Keratinocyte (primary cell): ENCODE measurements around the gene CYP2S1. TPM values are rescaled to one million over a fixed set of nuclear protein-coding genes. Genes with fewer than 3 reads are reported as not detected.

Source experiments
- DNase-seq: peaks from one replicate; pipeline ENCODE4 v3.0.0-alpha.2; 2011; ENCODE audit warnings: low read depth, missing footprints, low spot score
- FAIRE-seq: peaks from 2 replicates; lab custom pipeline; 2011; peaks lifted over from hg19 to GRCh38; lab: Jason Lieb, UNC
- H2AFZ ChIP-seq: 2 replicates; pipeline ENCODE4 v1.6.0; 2012; ENCODE audit warnings: low read length, control low read depth, inconsistent platforms; ENCODE audit not compliant: control insufficient read depth
- H3K27ac ChIP-seq: 2 replicates; pipeline ENCODE4 v1.5.1; 2011; ENCODE audit warnings: low read length; ENCODE audit not compliant: control insufficient read depth, insufficient read depth
- H3K27me3 ChIP-seq: 3 replicates; pipeline ENCODE4 v1.6.0; 2011; ENCODE audit warnings: low read length; ENCODE audit not compliant: control insufficient read depth, insufficient read depth; ENCODE audit errors: extremely low read depth
- H3K36me3 ChIP-seq, 2 experiments: 2 replicates in 1 of 2; 3 replicates in 1 of 2; pipeline ENCODE4 v1.5.1; 2011; ENCODE audit warnings: low read length in 2 of 2, mild to moderate bottlenecking in 1 of 2; ENCODE audit not compliant: control insufficient read depth in 2 of 2, insufficient read depth in 2 of 2; ENCODE audit errors: extremely low read depth in 1 of 2
- H3K4me1 ChIP-seq: 3 replicates; pipeline ENCODE4 v1.5.1; 2011; ENCODE audit warnings: low read length; ENCODE audit not compliant: control insufficient read depth, insufficient read depth; ENCODE audit errors: extremely low read depth
- H3K4me2 ChIP-seq: 3 replicates; pipeline ENCODE4 v1.6.0; 2011; ENCODE audit warnings: low read depth, low read length; ENCODE audit not compliant: control insufficient read depth, insufficient read depth; ENCODE audit errors: extremely low read depth
- H3K4me3 ChIP-seq, 3 experiments: fragments of 200-600 bp in 1 of 3; sonication (generic) in 1 of 3; 2 replicates in 2 of 3; 3 replicates in 1 of 3; pipeline ENCODE4 v1.5.1; 2011 to 2016; ENCODE audit warnings: low read length in 3 of 3, mild to moderate bottlenecking in 3 of 3, control low read depth in 2 of 3, inconsistent platforms in 1 of 3, low read depth in 1 of 3, mixed read lengths in 1 of 3, mixed run types in 1 of 3, moderate library complexity in 1 of 3; ENCODE audit not compliant: control insufficient read depth in 2 of 3, insufficient read depth in 2 of 3; ENCODE audit errors: extremely low read depth in 1 of 3
- H3K79me2 ChIP-seq: 2 replicates; pipeline ENCODE4 v1.6.0; 2012; ENCODE audit warnings: low read length; ENCODE audit not compliant: control insufficient read depth, insufficient read depth
- H3K9ac ChIP-seq: 3 replicates; pipeline ENCODE4 v1.6.0; 2011; ENCODE audit warnings: low read length; ENCODE audit not compliant: control insufficient read depth, insufficient read depth; ENCODE audit errors: extremely low read depth
- H3K9me1 ChIP-seq: 3 replicates; pipeline ENCODE4 v1.6.0; 2011; ENCODE audit warnings: low read length; ENCODE audit not compliant: control insufficient read depth, insufficient read depth; ENCODE audit errors: extremely low read depth
- H3K9me3 ChIP-seq: 2 replicates; pipeline ENCODE4 v1.5.1; 2012; ENCODE audit warnings: low read depth, low read length; ENCODE audit not compliant: control insufficient read depth
- H4K20me1 ChIP-seq: 3 replicates; pipeline ENCODE4 v1.6.0; 2011; ENCODE audit warnings: low read length; ENCODE audit not compliant: control insufficient read depth, insufficient read depth; ENCODE audit errors: extremely low read depth
- EZH2 ChIP-seq: IDR thresholded peaks from one replicate; pipeline ENCODE4 v1.6.1; 2012; ENCODE audit warnings: inconsistent platforms, mild to moderate bottlenecking, low read length, moderate library complexity
- dilution Hi-C: fragments of 300-500 bp; cut with MboI; formaldehyde crosslinking; loops from one replicate; pipeline ENCODE4 v1.7.0; 2020; ENCODE audit warnings: low sequenced_read_pairs; ENCODE audit not compliant: extremely low pct_ligation_motif_present
- polyA plus RNA-seq, 5 experiments: library from polyadenylated mRNA; depleted of rRNA in 3 of 5; stranded (reverse) in 3 of 5; stranded (forward) in 1 of 5; unstranded in 1 of 5; fragments of >200 nt; gene quantifications; 1 replicate in 1 of 5; 2 replicates in 3 of 5; 3 replicates in 1 of 5; pipeline versions ENCODE4 v1.2.1 to v1.2.3, GENCODE V29; 2011 to 2012; ENCODE audit warnings: missing spikeins in 2 of 5, low read depth in 1 of 5, low replicate concordance in 1 of 5
- TF ChIP-seq, protein P1 (sequence below), 3 experiments: IDR thresholded peaks in 1 of 3; conservative IDR thresholded peaks in 1 of 3; optimal IDR thresholded peaks in 1 of 3; 2 replicates in 2 of 3; 3 replicates in 1 of 3; pipeline versions ENCODE3 to v1.5.1; 2011; ENCODE audit warnings: low read length in 3 of 3, mild to moderate bottlenecking in 3 of 3, moderate library complexity in 2 of 3, control low read depth in 1 of 3, inconsistent platforms in 1 of 3; ENCODE audit not compliant: insufficient read depth in 2 of 3; ENCODE audit errors: extremely low read depth in 1 of 3

Gene CYP2S1
- polyA plus RNA-seq, 1 donor (not counting 4 experiments of a cell fraction or from before 2014, with no cell fraction given) = 4.9 TPM

DNA sequence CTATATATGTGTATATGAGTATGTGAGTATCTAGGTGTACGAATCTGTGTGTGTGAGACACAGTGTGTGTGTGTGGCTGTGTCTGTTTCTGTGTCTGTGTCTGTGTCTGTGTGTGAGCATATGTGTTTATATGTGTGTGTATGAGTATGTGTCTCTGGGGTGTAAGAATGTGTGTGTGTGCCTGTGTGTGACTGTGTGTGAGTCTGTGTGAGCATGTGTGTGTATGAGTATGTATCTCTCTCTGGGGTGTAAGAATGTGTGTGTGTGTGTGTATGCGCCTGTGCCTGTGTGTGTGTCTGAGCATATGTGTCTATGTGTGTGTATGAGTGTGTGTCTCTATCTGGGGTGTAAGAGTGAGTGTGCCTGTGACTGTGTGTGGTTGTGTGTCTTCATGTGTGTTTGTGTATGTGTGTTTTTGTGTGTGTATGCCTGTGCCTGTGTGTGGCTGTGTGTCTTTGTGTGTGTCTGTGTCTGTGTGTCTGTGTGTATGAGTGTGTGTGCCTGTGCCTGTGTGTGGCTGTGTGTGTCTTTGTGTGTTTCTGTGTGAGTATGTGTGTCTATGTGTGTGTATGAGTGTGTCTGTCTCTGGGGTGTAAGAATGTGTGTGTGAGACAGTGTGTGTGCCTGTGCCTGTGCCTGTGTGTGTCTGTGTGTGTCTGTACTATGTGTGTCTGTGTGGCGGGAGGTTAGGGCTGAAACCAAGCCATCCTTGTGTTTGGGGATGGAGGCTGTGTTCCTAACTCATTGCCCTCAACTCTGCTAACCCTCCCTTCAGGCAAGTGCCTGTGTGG is 37.2 kb downstream of the CYP2S1 start:
- dilution Hi-C loops = no loop called here
- no peak for DNase-seq
- Histone ChIP-seq H3K79me2 (peaks cover 2% of the 10 kb centered on the region), H3K27ac (no peak overlapping the region), H3K4me3 (no peak overlapping the region), H3K9me1 (peaks cover under 1% of the 10 kb centered on the region), H3K4me2 (no peak overlapping the region), H2AFZ (no peak overlapping the region), H3K36me3 (peaks cover 1 to 37% of the 10 kb centered on the region in 2 experiments), H3K4me1 (peaks cover 14% of the 10 kb centered on the region), H4K20me1 (no peaks in the 10 kb centered on the region), H3K9me3 (no peaks in the 10 kb centered on the region), H3K27me3 (no peaks in the 10 kb centered on the region), H3K9ac (no peak overlapping the region)
- TF ChIP-seq, protein P1, sequence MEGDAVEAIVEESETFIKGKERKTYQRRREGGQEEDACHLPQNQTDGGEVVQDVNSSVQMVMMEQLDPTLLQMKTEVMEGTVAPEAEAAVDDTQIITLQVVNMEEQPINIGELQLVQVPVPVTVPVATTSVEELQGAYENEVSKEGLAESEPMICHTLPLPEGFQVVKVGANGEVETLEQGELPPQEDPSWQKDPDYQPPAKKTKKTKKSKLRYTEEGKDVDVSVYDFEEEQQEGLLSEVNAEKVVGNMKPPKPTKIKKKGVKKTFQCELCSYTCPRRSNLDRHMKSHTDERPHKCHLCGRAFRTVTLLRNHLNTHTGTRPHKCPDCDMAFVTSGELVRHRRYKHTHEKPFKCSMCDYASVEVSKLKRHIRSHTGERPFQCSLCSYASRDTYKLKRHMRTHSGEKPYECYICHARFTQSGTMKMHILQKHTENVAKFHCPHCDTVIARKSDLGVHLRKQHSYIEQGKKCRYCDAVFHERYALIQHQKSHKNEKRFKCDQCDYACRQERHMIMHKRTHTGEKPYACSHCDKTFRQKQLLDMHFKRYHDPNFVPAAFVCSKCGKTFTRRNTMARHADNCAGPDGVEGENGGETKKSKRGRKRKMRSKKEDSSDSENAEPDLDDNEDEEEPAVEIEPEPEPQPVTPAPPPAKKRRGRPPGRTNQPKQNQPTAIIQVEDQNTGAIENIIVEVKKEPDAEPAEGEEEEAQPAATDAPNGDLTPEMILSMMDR (optimal IDR thresholded peaks at IDR 0.05 in 1 of 3, IDR thresholded peaks at IDR 0.05 in 1 of 3, conservative IDR thresholded peaks at IDR 0.05 in 1 of 3; ENCODE audit: extremely low read depth in 1 of 3, insufficient read depth in 2 of 3, low read length in 3 of 3) = no peak
- no peak for TF ChIP-seq EZH2
- FAIRE-seq = peak; percentile 60

- DNase-seq (no peak), FAIRE-seq (no peak)
- H3K27me3 ChIP-seq = no peaks in the 10 kb centered on the region
- no peaks in the 10 kb centered on the region for H3K9me3 ChIP-seq
- H3K27ac ChIP-seq = no peak overlapping the region
- no peak overlapping the region for H2AFZ ChIP-seq
- TF ChIP-seq, protein P1 (optimal IDR thresholded peaks at IDR 0.05 in 1 of 3, IDR thresholded peaks at IDR 0.05 in 1 of 3, conservative IDR thresholded peaks at IDR 0.05 in 1 of 3; ENCODE audit: extremely low read depth in 1 of 3, insufficient read depth in 2 of 3, low read length in 3 of 3) = no peak
- H3K4me2 ChIP-seq = no peak overlapping the region
- peaks cover 3 to 25% of the 10 kb centered on the region in 2 experiments for H3K36me3 ChIP-seq
- no peaks in the 10 kb centered on the region for H3K4me1 ChIP-seq
- dilution Hi-C loops = no loop called here
- peaks cover 2% of the 10 kb centered on the region for H3K79me2 ChIP-seq
- no peaks in the 10 kb centered on the region for H4K20me1 ChIP-seq
- no peaks in the 10 kb centered on the region for H3K9me1 ChIP-seq
- no peak overlapping the region for H3K4me3 ChIP-seq
- H3K9ac ChIP-seq = no peak overlapping the region
These were observed 39.7 kb downstream of the CYP2S1 start for GRCh38 chr19:41232686-41233085.
